HEK293T (cell line): ENCODE data around the gene LRRC18.

ENCODE experiments used
- ARNT ChIP-seq: fragments of 450-650 bp; IDR thresholded peaks from 2 replicates; pipeline ENCODE4 v1.6.1; 2017; ENCODE audit warnings: mild to moderate bottlenecking
- BHLHE40 ChIP-seq: fragments of 450-650 bp; IDR thresholded peaks from 2 replicates; pipeline ENCODE4 v1.6.1; 2016; ENCODE audit warnings: mild to moderate bottlenecking, moderate library complexity, borderline replicate concordance
- CTBP1 ChIP-seq: fragments of 450-650 bp; IDR thresholded peaks from 2 replicates; pipeline ENCODE4 v1.6.1; 2016; ENCODE audit warnings: borderline replicate concordance
- ELF4 ChIP-seq: fragments of 450-650 bp; IDR thresholded peaks from 2 replicates; pipeline ENCODE4 v1.6.1; 2017; ENCODE audit warnings: antibody characterized with exemption
- FOXM1 ChIP-seq: fragments of 450-650 bp; IDR thresholded peaks from 2 replicates; pipeline ENCODE4 v1.6.1; 2017; ENCODE audit warnings: mild to moderate bottlenecking, borderline replicate concordance
- LEF1 ChIP-seq: fragments of 450-650 bp; IDR thresholded peaks from 2 replicates; pipeline ENCODE4 v1.6.1; 2017; ENCODE audit warnings: mild to moderate bottlenecking, borderline replicate concordance
- NFRKB ChIP-seq: fragments of 450-650 bp; IDR thresholded peaks from 2 replicates; pipeline ENCODE4 v1.6.1; 2016; ENCODE audit warnings: mild to moderate bottlenecking, moderate library complexity
- PKNOX1 ChIP-seq: fragments of 450-650 bp; IDR thresholded peaks from 2 replicates; pipeline ENCODE4 v1.6.1; 2016
- SP1 ChIP-seq: fragments of 450-650 bp; IDR thresholded peaks from 2 replicates; pipeline ENCODE4 v1.6.1; 2017
- SUZ12 ChIP-seq: fragments of 450-650 bp; IDR thresholded peaks from 2 replicates; pipeline ENCODE4 v1.6.1; 2016; ENCODE audit warnings: mild to moderate bottlenecking
- ZNF384 ChIP-seq: fragments of 450-650 bp; IDR thresholded peaks from 2 replicates; pipeline ENCODE4 v1.6.1; 2016

- TF ChIP-seq CTBP1 (no peak), LEF1 (no peak), ZNF384 (no peak), ELF4 (no peak), FOXM1 (no peak), PKNOX1 (no peak), BHLHE40 (no peak), ARNT (no peak), NFRKB (no peak), SUZ12 (no peak), SP1 (no peak)
Observed at GRCh38 chr10:48878091-48878490, 61.5 kb downstream of the LRRC18 start.
